ENCODE measurements around the gene HMGCL.

GRCh38 chr1:23777979-23778814 lies 47.0 kb downstream of the HMGCL start, which contains the start of gene PITHD1:
- no peak for TF ChIP-seq CTCF (IDR thresholded peaks at IDR 0.05)
- TF ChIP-seq TCF7L2 (IDR thresholded peaks at IDR 0.05; ENCODE audit: low read depth, low read length), result no peak
- peak; percentile 80; the same call in 1 of the 2 replicates for TF ChIP-seq SIN3A (IDR thresholded peaks at IDR 0.05; ENCODE audit: borderline replicate concordance, insufficient read depth, low read depth, low read length)
